Choroid plexus epithelial cell (primary cell): ENCODE data around the gene ITPKC.
"Not testable (repeated sequence)": the region's sequence is repeated elsewhere in the genome, so short reads cannot be mapped to it uniquely, and the experiment has no call there.

Source experiments
- DNase-seq: peaks from one replicate; pipeline ENCODE4 v3.0.0-alpha.2; 2010; ENCODE audit warnings: low read depth
- H3K4me3 ChIP-seq: 2 replicates; pipeline ENCODE4 v1.5.1; 2011; ENCODE audit warnings: low read depth, mild to moderate bottlenecking, control low read depth, low read length, moderate library complexity
- TF ChIP-seq, protein P1 (sequence below): conservative IDR thresholded peaks from 2 replicates; pipeline ENCODE4 v1.5.1; 2011; ENCODE audit warnings: low read depth, mild to moderate bottlenecking, control low read depth, inconsistent platforms, low read length, moderate library complexity

ITPKC gene

DNA sequence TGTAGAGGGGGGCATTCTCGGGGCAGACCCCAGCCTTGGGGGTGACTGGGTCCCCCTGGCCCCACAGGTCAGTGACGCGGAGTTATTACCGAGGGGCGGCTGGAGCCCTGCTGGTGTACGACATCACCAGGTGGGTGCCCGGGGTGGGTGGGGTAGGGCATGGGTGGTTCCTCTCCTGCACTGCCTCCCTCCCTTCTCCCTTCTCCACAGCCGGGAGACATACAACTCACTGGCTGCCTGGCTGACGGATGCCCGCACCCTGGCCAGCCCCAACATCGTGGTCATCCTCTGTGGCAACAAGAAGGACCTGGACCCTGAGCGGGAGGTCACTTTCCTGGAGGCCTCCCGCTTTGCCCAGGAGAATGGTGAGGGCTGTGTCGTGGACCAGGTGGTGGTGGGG is 66.8 kb downstream of the ITPKC start:
- H3K4me3 ChIP-seq: no peak overlapping the region
- TF ChIP-seq, protein P1, sequence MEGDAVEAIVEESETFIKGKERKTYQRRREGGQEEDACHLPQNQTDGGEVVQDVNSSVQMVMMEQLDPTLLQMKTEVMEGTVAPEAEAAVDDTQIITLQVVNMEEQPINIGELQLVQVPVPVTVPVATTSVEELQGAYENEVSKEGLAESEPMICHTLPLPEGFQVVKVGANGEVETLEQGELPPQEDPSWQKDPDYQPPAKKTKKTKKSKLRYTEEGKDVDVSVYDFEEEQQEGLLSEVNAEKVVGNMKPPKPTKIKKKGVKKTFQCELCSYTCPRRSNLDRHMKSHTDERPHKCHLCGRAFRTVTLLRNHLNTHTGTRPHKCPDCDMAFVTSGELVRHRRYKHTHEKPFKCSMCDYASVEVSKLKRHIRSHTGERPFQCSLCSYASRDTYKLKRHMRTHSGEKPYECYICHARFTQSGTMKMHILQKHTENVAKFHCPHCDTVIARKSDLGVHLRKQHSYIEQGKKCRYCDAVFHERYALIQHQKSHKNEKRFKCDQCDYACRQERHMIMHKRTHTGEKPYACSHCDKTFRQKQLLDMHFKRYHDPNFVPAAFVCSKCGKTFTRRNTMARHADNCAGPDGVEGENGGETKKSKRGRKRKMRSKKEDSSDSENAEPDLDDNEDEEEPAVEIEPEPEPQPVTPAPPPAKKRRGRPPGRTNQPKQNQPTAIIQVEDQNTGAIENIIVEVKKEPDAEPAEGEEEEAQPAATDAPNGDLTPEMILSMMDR: no peak
- DNase-seq: no peak

DNA sequence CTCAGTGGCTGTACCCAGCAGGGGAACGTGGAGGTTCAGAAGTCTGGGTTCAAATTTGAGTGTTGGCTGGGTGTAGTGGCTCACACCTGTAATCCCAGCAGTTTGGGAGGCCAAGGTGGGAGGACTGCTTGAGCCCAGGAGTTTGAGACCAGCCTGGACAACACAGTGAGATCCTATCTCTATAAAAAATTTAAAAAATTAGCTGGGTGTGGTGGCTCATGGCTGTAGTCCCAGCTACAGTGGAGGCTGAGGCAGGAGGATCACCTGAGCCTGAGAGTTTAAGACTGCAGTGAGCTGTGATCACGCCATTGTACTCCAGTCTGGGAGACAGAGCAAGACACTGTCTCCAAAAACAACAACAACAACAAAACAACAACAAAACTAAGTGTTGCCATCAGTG is 67.2 kb downstream of the ITPKC start:
- DNase-seq: not testable (repeated sequence)

DNA sequence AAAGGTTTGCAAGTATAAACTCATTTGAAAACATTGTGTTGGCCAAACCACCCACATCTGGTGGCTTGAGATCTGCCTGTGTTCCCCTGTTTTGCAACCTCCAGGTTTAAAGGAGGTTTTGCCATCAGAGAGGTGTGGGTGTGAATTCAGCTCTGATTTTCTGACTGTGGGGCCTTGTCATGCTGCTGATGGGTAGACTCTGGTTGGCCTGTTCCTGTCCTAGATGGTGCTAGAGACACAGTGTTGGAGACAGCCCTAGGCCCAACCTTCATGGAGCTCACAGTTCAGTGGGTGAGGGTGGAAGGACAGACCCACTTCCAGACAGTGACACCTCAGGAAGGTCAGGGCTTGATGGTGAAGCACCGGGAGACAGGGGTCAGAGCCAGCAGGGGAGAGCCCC is 68.6 kb downstream of the ITPKC start:
- TF ChIP-seq, protein P1: no peak
- no peak for DNase-seq
- no peak overlapping the region for H3K4me3 ChIP-seq

More for the DNA sequence above, 67.2 kb downstream of the ITPKC start:
- H3K4me3 ChIP-seq: not testable (repeated sequence)

DNA sequence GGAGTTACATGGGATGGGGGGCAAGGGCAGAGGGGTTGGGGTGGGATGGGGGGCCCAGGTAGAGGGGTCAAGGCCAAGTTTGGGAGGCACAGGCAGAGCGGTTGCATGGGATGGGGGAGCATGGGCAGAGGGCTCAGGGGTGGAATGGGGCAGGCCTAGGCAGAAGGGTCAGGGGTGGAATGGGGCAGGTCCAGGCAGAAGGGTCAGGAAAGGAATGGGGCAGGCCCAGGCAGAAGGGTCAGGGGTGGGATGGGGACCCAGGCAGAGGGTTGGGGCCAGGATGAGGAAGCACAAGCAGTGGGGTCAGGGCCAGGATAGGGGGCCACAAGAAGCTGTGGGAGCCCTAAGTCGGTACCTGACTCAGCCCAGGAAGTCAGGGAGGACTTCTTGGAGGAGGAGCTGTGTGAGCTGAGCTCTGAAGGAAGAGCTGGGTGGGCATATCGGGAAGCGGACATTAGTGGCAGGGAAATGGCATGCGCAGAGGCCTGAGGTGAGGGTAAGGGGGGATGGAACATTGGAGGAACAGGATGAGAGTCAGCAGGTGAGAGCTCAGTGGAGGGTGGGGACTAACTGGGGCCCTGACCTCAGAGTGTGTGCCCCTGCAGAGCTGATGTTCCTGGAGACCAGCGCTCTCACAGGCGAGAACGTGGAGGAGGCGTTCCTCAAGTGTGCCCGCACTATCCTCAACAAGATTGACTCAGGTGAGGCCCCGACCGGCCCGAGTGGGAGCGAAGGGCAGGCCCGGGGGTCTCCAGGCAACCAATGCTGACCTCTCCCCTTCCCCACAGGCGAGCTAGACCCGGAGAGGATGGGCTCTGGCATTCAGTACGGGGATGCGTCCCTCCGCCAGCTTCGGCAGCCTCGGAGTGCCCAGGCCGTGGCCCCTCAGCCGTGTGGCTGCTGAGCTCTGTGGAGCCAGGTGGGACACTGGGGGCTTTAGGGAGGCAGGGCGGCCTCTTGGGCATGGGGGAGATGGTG is 69.4 kb downstream of the ITPKC start:
- TF ChIP-seq, protein P1: no peak
- H3K4me3 ChIP-seq: no peak overlapping the region

More for the DNA sequence above, 69.4 kb downstream of the ITPKC start:
- DNase-seq: no peak
